Esophagus squamous epithelium (tissue), 5 donors: Measurements from ENCODE around the gene ZNF678. TPM values are rescaled to one million over a fixed set of nuclear protein-coding genes. Genes with fewer than 3 reads are reported as not detected.

Source experiments
- DNase-seq: peaks from one replicate; lab custom pipeline; 2025; lab: John Stamatoyannopoulos, UW
- H3K27ac ChIP-seq, 4 donors: fragments of 200-600 bp; sonication (generic); one replicate each; pipeline ENCODE4 v1.5.1; 2016 to 2019; ENCODE audit warnings: mild to moderate bottlenecking in 1 of 4
- H3K27me3 ChIP-seq, 4 donors: fragments of 200-600 bp; sonication (generic); 1 replicate in 3 of 4; 2 replicates in 1 of 4; pipeline versions ENCODE4 v1.5.1 to v1.6.0; 2017 to 2021; ENCODE audit warnings: antibody characterized with exemption in 1 of 4
- H3K36me3 ChIP-seq, 3 donors: fragments of 200-600 bp; sonication (generic); one replicate each; pipeline ENCODE4 v1.5.1; 2016 to 2019
- H3K4me1 ChIP-seq, 3 donors: fragments of 200-600 bp; sonication (generic); one replicate each; pipeline ENCODE4 v1.5.1; 2017 to 2019
- H3K4me3 ChIP-seq, 4 donors: fragments of 200-600 bp; sonication (generic); 1 replicate in 3 of 4; 2 replicates in 1 of 4; pipeline ENCODE4 v1.5.1; 2016 to 2019; ENCODE audit warnings: mild to moderate bottlenecking in 2 of 4, moderate library complexity in 1 of 4
- H3K9me3 ChIP-seq, 3 donors: fragments of 200-600 bp; sonication (generic); one replicate each; pipeline ENCODE4 v1.5.1; 2016 to 2019
- POLR2A ChIP-seq, 4 donors: fragments of 450-650 bp; IDR thresholded peaks; one replicate each; pipeline ENCODE4 v1.6.1; 2017; ENCODE audit warnings: antibody characterized with exemption in 4 of 4, mild to moderate bottlenecking in 4 of 4, moderate library complexity in 3 of 4
- WGBS, 2 donors: methylation state at CpG; one replicate each; pipeline ENCODE4 v1.1.5; 2018; 5-methylcytosine and 5-hydroxymethylcytosine counted together
- intact Hi-C: fragments of 100-400 bp; cut with DNase I; formaldehyde crosslinking; loops from one replicate; pipeline ENCODE4 v1.15.0; 2022
- total RNA-seq, 4 donors: library from RNA; depleted of rRNA; stranded (reverse); fragments of >200 nt; gene quantifications; one replicate each; pipeline ENCODE4 v1.1.0, GENCODE V29; 2016
- TF ChIP-seq, protein P1 (sequence below), 6 experiments: fragments of 450-650 bp in 4 of 6; fragments of 200-600 bp in 2 of 6; sonication (generic) in 2 of 6; IDR thresholded peaks; one replicate each; pipeline ENCODE4 v1.5.1; 2016 to 2019; ENCODE audit warnings: antibody characterized with exemption in 6 of 6, mild to moderate bottlenecking in 4 of 6, moderate library complexity in 4 of 6
- donor health status: DM: yes; HTN: yes; CAD: no.

Gene ZNF678
- total RNA-seq, 4 donors from 2014 or later, result 1.5 to 7.6 (median 3.2) TPM

DNA sequence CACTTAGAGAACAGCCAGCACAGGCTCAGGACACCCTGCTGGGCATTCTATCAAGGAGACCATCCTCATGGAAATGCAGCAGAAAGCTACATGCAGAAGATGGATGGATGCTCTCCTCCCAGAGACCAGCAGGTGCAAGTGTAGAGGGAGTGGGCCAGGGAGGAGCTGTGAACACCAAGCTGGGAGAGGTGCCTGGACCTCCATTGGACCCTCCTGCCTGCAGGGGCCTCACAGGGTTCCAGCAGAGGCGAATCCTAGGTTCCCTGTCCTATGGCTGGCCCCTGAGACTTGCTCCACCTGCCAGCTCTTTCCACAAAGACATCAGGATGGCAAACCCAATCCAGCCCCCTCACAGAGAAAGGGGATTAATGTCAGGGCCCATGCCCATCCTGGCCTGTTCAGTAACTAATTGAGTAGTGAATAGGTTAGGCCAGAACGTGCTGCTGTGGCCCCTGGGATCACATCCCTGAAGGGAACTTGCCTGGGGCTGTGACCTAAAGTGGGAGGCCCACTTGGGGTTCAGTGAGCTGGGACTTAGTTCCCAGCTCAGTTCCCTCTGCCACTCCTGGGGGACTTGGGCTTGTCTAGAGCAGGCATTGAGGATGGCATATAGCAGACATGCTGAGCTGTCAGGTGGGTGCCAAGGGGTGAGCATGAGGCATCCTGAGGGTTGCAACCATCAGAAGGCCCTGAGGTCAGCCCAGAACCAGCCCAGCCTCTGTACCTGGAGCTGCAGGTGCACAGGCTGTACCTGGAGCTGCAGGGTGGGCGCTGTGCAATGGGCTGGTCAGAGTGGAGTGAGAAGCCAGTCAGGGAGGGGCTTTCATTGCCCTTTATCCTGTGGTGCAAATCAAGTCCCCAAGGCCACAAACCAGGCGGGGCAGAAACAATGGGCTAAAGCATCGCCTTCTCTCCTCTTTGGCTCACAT lies 22.9 kb upstream of the ZNF678 start:
- H3K9me3 ChIP-seq, result no peaks in the 10 kb centered on the region
- H3K36me3 ChIP-seq, result no peaks in the 10 kb centered on the region
- H3K27me3 ChIP-seq, result no peaks in the 10 kb centered on the region
- DNase-seq, result no peak
- no peak overlapping the region for H3K4me3 ChIP-seq
- intact Hi-C loops, result no loop called here
- TF ChIP-seq POLR2A (IDR thresholded peaks at IDR 0.05), result no peak
- TF ChIP-seq, protein P1, sequence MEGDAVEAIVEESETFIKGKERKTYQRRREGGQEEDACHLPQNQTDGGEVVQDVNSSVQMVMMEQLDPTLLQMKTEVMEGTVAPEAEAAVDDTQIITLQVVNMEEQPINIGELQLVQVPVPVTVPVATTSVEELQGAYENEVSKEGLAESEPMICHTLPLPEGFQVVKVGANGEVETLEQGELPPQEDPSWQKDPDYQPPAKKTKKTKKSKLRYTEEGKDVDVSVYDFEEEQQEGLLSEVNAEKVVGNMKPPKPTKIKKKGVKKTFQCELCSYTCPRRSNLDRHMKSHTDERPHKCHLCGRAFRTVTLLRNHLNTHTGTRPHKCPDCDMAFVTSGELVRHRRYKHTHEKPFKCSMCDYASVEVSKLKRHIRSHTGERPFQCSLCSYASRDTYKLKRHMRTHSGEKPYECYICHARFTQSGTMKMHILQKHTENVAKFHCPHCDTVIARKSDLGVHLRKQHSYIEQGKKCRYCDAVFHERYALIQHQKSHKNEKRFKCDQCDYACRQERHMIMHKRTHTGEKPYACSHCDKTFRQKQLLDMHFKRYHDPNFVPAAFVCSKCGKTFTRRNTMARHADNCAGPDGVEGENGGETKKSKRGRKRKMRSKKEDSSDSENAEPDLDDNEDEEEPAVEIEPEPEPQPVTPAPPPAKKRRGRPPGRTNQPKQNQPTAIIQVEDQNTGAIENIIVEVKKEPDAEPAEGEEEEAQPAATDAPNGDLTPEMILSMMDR (IDR thresholded peaks at IDR 0.05), result no peak
- no peak overlapping the region for H3K27ac ChIP-seq
- WGBS, 2 donors, result 60 to 86% methylated on average over 1 of the region's 5 CpGs
- peaks cover 10 to 24% (median 11%) of the 10 kb centered on the region in 3 donors for H3K4me1 ChIP-seq

DNA sequence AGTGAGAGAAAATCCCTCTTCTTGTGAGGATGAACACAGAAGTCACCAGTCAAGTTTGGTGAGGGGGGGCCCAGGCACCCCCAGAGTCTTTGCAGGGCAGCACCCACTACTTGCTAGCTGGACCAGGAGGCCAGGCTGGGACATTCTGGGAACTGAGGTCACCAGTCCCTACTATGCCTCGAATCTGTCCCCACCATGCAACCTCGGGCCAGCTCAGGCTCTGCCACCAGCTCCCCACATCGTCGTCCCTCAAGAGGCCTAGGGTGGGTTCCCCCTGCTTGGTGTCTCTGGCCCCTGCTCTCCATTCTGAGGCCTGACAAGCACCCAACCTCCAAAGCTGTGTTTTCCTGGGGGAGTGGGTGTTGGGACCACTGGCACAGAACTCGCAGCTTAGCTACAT lies 22.2 kb upstream of the ZNF678 start:
- H3K27ac ChIP-seq, result no peak overlapping the region
- H3K9me3 ChIP-seq, result no peaks in the 10 kb centered on the region
- H3K27me3 ChIP-seq, result no peaks in the 10 kb centered on the region
- H3K4me1 ChIP-seq, result peaks cover 10 to 24% (median 11%) of the 10 kb centered on the region in 3 donors
- intact Hi-C loops, result no loop called here
- 100% methylated on average over 3 to 5 of the region's 5 CpGs for WGBS, 2 donors
- H3K36me3 ChIP-seq, result no peaks in the 10 kb centered on the region
- no peak overlapping the region for H3K4me3 ChIP-seq
- DNase-seq, result no peak
- no peak for TF ChIP-seq POLR2A (IDR thresholded peaks at IDR 0.05)
- TF ChIP-seq, protein P1 (IDR thresholded peaks at IDR 0.05), result no peak

DNA sequence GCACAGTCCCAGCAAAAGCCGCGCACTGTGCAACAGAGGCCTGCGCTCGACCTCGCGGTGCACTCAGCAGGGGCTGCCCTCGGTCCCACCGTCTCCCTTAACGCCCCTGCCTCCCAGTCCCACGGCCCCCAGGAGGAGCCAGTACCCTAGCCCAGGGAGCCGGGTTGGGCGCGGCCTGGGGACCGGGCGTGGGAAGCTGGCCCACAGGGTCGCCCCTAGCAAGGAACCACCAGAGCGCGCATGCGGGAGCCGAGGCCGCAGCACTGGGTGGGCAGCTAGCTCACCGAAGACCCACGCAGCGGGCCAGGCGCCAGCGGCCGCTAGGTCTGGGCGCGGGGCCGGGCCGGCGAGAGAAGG lies 21.6 kb upstream of the ZNF678 start:
- TF ChIP-seq, protein P1 (IDR thresholded peaks at IDR 0.05), result no peak
- no peak for TF ChIP-seq POLR2A (IDR thresholded peaks at IDR 0.05)
- WGBS, 2 donors, result 74% methylated on average over 3 of the region's 32 CpGs; no CpG with 5 or more reads in 1 of the 2 donors
- Histone ChIP-seq H3K27ac (peak overlapping the region; percentile 56 to 83 (median 70)), H3K4me1 (peaks cover 10 to 24% (median 11%) of the 10 kb centered on the region in 3 donors), H3K27me3 (no peaks in the 10 kb centered on the region), H3K9me3 (no peaks in the 10 kb centered on the region), H3K36me3 (no peaks in the 10 kb centered on the region), H3K4me3 (peak overlapping the region; percentile 56 to 90 (median 68))
- DNase-seq, result no peak
- intact Hi-C loops, result no loop called here

DNA sequence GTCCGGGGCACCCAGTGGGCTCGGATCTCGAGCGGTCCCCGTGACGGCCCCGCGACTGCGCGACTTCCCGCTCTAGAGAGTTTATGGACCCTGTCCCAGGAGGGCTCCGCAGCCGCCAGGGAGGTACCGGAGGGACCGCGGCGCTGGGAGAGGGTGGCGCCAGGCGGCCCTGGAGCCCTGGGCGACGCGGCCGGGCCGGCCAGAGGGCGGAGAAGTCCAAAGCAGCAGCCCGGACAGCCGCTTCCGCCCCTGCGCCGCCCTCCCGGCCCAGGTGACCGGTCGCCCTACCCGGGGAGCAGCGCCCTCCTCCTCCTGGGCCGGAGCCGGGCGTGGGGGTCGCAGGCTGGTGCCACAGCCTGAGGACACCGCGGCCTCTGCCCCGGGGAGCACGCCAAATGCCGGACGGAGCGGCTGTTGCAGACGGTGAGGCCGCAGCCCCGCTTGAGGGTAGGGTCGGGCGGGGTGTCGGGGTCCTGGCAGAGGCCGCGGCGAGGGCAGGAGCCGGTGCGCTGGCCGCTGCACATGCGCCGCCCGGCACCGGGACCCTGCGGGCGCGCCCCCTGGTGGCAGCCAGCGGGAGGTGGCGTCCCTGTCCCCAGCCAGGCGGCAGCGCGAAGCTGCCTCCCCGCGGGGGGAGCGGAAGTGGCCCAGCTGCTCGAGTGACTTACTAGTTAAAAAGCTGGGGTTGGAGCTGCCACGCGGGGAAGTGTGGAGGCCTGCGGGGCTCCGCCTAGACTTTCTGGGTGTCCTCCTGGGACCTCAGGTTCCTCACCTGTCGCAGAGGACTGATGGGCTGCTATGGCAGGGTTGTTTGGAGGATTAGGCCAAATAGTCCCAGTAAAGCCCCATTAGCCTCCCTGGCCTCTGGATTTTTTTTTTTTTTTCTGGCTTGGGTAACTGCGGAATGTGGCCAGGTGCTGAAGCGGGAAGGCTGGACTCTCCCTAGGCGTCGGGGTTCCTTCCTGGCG lies 20.9 kb upstream of the ZNF678 start:
- no peaks in the 10 kb centered on the region for H3K36me3 ChIP-seq
- intact Hi-C loops, result no loop called here
- no peaks in the 10 kb centered on the region for H3K9me3 ChIP-seq
- 20 to 38% methylated on average over 4 to 18 of the region's 84 CpGs for WGBS, 2 donors
- TF ChIP-seq, protein P1 (IDR thresholded peaks at IDR 0.05), result peak; percentile 94 to 98 (median 98)
- TF ChIP-seq POLR2A (IDR thresholded peaks at IDR 0.05), result peak in 1 of 4 donors; percentile 24
- H3K27ac ChIP-seq, result peak overlapping the region; percentile 56 to 83 (median 70)
- no peaks in the 10 kb centered on the region for H3K27me3 ChIP-seq
- peaks cover 10 to 24% (median 11%) of the 10 kb centered on the region in 3 donors for H3K4me1 ChIP-seq
- no peak for DNase-seq
- H3K4me3 ChIP-seq, result peak overlapping the region; percentile 56 to 90 (median 68)
